GM21367 (cell line): ENCODE results near the gene TRAF3IP1.

Experiments used
- ATAC-seq: cut with Tn5 transposase; IDR thresholded peaks from one replicate; pipeline ENCODE4 v1.9.1; 2021; ENCODE audit not compliant: unreplicated experiment

The TRAF3IP1 gene

GRCh38 chr2:238424313-238424700 is 104.0 kb downstream of the TRAF3IP1 start:
- ATAC-seq, result no peak

GRCh38 chr2:238425505-238425978 is 105.2 kb downstream of the TRAF3IP1 start:
- no peak for ATAC-seq

GRCh38 chr2:238425979-238426567 is 105.8 kb downstream of the TRAF3IP1 start:
- peak; percentile 3 for ATAC-seq

- ATAC-seq, result peak; percentile 74
Observed at GRCh38 chr2:238426568-238427434, 106.5 kb downstream of the TRAF3IP1 start, which contains the start of gene ASB1. TSS of gene ASB1 (plus strand) at chr2:238426927. CDS start at chr2:238427071, 144 bp downstream.

DNA sequence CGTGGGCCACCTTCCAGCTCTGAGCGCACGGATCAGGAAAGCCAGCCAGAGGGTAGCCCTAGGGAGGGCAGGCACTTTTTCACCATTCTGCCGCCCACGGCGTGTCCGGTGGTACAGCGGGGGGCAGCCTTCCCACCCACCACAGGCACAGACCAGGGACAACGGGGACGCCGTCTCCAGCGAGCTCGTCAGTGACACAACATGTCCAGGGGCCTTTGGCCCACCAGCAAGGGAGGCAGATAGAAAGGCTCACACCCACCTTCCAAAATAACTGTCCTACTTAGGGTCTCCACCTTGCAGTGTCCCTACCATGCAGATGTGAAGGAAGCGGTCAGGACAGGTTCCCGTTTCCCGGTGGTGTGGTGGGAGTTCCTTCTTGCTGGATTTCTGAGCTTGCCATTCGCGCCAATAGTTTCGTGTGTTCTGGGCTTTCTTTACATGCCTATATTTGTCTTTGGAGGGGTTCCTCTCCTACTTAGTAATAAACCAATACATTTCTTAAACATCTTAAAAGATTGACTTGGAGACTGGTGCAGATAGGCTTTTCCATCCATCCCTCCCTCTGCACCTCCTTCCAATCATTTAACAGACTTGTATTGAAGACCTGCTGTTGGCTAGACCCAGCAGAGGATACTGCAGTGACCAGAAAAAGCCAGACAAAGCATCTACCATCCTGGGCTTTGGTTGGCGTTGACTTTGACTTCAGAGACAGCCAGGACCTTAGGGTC is 107.3 kb downstream of the TRAF3IP1 start:
- no peak for ATAC-seq

DNA sequence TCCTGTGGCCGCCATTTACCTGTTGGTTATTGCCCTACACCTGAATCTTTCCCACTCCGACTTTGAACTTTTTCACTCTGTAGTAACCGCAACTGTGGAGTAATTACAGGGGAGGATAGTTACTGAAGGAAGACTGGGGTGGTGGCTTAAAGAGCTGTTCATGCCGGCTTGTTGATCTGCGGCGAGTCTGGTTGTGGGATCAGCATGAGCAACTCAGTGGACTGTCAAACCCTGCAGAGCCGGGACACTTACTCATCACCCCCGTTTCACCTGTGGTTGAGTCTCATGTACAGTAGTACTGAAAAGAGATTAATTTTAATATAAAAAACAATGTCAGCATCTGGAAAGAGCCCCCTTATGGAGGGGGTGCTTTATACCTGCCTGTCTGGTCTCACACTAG is 108.5 kb downstream of the TRAF3IP1 start:
- ATAC-seq, result no peak

- no peak for ATAC-seq
Observed at GRCh38 chr2:238430781-238431180, 110.5 kb downstream of the TRAF3IP1 start.

DNA sequence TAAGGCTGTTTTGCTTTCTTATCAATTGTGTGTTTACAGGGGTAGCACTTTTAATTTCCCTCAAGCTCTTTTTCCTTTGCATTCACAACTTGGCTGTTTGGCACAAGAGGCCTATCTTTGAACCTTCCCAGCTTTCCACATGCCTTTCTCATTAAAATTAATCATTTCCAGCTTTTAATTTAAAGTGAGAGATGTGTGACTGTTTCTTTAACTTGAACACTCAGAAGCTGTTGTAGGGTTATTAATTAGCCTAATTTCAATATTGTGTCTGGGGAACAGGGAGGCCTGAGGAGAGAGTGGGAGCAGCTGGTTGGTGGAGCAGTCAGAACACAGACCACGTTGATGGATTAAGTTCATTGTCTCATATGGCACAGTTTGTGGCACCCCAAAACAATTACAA is 111.1 kb downstream of the TRAF3IP1 start:
- no peak for ATAC-seq

- ATAC-seq, result no peak
Observed at GRCh38 chr2:238433300-238433915, 113.1 kb downstream of the TRAF3IP1 start.

DNA sequence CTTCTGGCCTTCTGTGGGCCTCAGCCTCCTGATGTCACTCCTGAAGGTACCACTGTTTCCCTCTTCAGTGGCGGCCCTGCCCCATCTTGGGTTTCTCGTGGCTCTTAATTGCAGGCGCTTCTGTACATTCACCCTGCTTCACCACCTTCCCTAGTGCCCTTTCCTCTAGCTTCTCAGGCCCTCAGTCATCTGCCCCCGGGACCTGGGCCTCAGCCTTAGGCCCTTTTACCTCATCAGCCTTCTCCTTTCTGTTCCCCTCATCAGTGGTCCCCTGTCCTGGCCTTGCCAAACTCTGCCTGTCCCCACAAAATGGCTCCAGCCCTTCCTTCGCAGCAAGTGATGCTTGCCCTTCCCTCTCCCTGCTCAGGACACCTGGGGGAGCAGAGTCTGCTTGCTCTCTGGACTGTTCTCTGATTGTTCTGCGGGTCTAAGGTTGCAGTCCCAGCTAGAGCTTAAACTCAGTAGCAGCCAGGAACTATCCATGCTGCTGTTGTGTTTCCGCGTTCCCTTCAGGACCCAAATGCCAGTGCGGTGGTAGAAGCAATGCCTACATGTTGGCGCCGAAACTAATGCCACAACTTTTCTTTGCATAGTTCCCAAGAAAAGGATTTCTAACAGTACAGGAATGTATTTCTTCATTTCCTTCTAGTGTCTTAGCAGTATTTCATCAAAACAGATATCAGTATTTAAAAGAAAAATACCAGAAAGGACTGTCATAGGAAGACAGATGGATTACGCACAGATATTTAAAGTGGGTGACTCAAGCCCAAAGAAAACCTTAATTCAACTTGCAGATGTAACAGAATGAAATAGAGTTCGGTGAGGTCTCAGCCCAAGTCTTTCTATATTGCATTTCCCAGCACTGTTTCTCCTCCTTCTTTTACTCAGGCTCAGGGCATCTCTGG is 113.9 kb downstream of the TRAF3IP1 start:
- ATAC-seq, result no peak

DNA sequence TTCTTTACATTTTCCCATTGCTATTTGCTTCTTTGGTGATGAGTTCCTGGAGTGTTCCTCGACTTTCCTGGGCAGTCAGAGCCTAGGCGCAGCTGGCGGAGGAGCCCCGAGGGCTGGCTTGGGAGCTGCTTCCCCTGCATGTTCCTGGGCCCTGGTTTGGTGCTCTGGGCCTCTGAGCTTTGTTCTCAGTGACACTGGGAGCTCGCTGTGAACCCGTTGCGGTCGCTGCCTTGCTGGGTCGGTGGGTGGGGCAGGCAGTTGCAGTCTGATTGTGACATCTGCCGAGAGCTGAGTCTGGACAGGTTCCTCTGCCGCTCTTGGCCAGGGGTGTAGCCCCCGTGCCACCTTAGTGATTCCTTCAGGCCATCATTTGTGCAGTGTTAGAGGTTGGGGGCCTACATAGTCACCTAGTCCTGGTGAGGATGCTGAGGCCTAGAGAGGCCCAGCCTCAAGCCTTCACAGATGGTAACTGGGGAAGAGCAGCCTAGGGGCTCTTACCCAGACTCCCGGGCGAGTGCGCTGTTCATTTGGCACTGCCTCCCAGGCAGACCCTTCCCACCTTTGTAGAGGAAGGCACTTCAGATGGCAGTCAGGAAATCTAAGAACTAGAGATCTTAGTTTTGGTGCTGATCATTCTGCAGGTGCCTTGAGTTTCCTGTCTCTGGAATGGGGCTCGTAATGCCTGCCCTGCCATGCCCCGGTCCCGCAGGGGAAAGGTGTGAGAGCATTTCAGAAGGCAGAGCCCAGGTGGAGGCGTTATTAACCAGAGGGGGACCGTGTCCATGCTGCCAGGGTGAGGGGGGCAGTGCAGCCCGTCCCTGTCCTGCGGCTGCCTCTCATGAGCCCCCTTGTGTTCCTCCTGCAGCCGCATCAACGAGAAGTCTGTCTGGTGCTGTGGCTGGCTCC is 114.8 kb downstream of the TRAF3IP1 start:
- no peak for ATAC-seq

DNA sequence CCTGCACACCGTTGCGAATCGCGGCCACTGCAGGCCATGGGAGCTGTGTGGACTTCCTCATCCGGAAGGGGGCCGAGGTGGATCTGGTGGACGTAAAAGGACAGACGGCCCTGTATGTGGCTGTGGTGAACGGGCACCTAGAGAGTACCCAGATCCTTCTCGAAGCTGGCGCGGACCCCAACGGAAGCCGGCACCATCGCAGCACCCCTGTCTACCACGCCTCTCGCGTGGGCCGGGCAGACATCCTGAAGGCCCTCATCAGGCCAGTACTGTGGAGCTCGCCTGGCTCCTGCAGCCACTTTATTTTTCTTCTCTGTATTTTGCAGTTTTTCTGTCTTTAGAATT is 115.4 kb downstream of the TRAF3IP1 start:
- no peak for ATAC-seq

- ATAC-seq, result no peak
Observed at GRCh38 chr2:238438856-238439849, 118.8 kb downstream of the TRAF3IP1 start.

DNA sequence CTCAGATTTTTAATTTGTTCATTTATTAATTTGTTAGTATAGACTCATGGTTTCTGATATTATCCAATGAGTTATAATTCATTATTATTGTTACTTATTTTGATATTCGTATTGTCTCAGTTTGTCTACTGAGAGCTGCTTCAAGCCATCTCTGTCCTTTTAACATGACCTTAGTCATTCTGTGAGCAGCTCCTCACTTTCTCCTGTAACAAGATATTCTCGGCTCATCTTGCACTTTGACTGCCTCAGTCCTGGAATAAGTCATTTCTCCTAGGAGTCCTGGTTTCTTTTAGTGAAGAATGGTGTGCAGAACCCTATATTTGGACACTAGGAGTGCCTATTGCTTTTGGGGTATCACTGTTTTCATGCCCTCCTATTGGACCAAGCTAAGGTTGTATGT is 119.6 kb downstream of the TRAF3IP1 start:
- ATAC-seq, result no peak

DNA sequence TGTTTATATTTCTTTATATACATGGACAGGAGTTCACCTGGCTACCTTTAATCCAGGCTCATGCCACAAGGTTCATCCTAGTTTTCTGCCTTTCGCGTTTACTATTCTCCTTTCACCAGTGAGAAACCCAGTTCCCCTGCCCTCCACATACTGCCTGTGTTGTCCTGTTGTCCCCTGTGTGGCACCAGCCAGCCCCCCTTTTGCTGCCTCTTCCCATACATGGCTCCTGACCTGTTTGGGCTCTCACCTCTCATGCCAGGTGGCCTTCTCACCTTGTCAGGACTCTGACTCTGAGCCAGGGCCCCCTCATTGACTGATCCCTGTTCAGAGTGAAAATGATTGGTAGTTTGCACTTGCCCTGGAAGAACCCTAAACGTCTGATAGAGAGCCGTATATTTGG is 120.0 kb downstream of the TRAF3IP1 start:
- ATAC-seq, result no peak

GRCh38 chr2:238440767-238441166 is 120.4 kb downstream of the TRAF3IP1 start:
- ATAC-seq, result no peak

DNA sequence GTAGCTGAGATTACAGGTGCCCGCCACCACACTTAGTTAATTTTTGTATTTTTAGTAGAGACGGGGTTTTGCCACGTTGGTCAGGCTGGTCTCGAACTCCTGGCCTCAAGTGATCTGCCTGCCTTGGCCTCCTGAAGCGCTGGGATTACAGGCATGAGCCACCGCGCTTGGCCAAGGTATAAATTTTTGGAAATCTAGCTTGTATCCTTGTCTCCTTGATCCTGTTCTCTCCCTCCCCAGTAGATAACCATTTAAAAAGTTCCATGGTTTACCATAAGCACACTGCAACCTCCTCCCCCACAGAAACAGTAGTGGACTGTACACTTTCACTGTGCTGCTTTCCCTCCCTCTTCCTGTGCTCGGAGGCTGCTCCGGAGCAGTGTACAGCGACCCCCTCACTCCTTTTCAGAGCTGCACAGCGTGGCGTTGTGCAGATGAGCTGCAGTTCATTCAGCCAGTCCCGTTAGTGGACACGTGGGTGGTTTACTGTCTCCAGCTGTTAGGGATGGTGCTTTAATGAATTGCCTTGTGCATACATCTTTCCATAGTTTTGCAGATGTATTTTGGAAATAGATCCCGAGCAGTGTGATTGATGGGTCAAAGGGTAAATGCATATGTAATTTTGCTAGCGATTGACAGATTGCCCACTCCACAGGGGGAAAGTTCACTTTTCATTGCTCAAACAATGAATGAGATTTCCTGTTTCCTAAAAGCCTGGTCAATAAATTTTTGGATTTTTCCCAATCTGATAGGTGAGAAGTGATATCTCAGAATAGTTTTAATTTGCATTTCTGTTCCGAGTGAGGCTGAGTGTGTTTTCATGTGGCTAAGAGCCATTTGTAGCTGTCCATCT is 121.2 kb downstream of the TRAF3IP1 start:
- no peak for ATAC-seq
